Lung (tissue), 12 donors: ENCODE results near the gene PLD5. TPM values are rescaled to one million over a fixed set of nuclear protein-coding genes. Genes with fewer than 3 reads are reported as not detected.

Experiments used
- ATAC-seq: fragments of 200-7000 bp; cut with Tn5 transposase; one replicate; pipeline ENCODE4 v1.9.1; 2020; ENCODE audit warnings: moderate number of reproducible peaks; ENCODE audit not compliant: insufficient read depth, low FRiP score
- DNase-seq, 3 donors: peaks; one replicate each; pipeline ENCODE4 v3.0.0-alpha.2; 2013 to 2017
- H3K27ac ChIP-seq, 2 donors: one replicate each; pipeline ENCODE4 v1.5.1; 2013; ENCODE audit warnings: mild to moderate bottlenecking in 2 of 2, moderate library complexity in 2 of 2, control low read depth in 1 of 2, inconsistent platforms in 1 of 2, low read depth in 1 of 2, low read length in 1 of 2
- H3K27me3 ChIP-seq, 3 donors: one replicate each; pipeline ENCODE4 v1.5.1; 2013; ENCODE audit warnings: low read length in 2 of 3; ENCODE audit not compliant: control insufficient read depth in 3 of 3, insufficient read depth in 3 of 3
- H3K36me3 ChIP-seq, 4 donors: one replicate each; pipeline ENCODE4 v1.5.1; 2013; ENCODE audit warnings: low read length in 4 of 4, mild to moderate bottlenecking in 1 of 4, moderate library complexity in 1 of 4; ENCODE audit not compliant: control insufficient read depth in 4 of 4, insufficient read depth in 4 of 4
- H3K4me1 ChIP-seq, 5 donors: one replicate each; pipeline ENCODE4 v1.5.1; 2013; ENCODE audit warnings: low read length in 5 of 5, mild to moderate bottlenecking in 2 of 5, moderate library complexity in 1 of 5; ENCODE audit not compliant: control insufficient read depth in 5 of 5, insufficient read depth in 5 of 5
- H3K4me3 ChIP-seq: one replicate; pipeline ENCODE4 v1.5.1; 2013; ENCODE audit warnings: mild to moderate bottlenecking, control low read depth, moderate library complexity
- H3K9ac ChIP-seq, 2 donors: one replicate each; pipeline ENCODE4 v1.5.1; 2013; ENCODE audit warnings: low read length in 2 of 2, control low read depth in 1 of 2; ENCODE audit not compliant: insufficient read depth in 1 of 2
- H3K9me3 ChIP-seq, 4 donors: one replicate each; pipeline ENCODE4 v1.5.1; 2013; ENCODE audit warnings: low read length in 3 of 4, mild to moderate bottlenecking in 1 of 4, moderate library complexity in 1 of 4; ENCODE audit not compliant: control insufficient read depth in 4 of 4, insufficient read depth in 3 of 4
- WGBS, 2 donors: extraction: QIAGEN DNeasy Blood & Tissue Kit; methylation state at CpG; one replicate each; pipeline ENCODE4 v1.1.7; 2013; 5-methylcytosine and 5-hydroxymethylcytosine counted together
- polyA plus RNA-seq, 2 donors: library from polyadenylated mRNA; stranded (reverse); fragments of 200-250 nt; gene quantifications; one replicate each; pipeline ENCODE4 v1.2.1, GENCODE V29; 2013
- total RNA-seq, 2 donors: library from RNA; depleted of rRNA in 1 of 2; stranded (reverse); fragments of >200 nt in 1 of 2; gene quantifications; one replicate each; pipeline ENCODE4 v1.2.1, GENCODE V29; 2014 to 2021
- TF ChIP-seq, protein P1 (sequence below): IDR thresholded peaks from 2 replicates; pipeline ENCODE4 v1.5.1; 2012; ENCODE audit warnings: mild to moderate bottlenecking; ENCODE audit errors: control extremely low read depth, extremely low read depth
- donor health status: control.
- donor health status: control.
- donor health status: Bipolar disorder and iron deficiency.
- donor health status: healthy.
- donor health status: DM: yes; HTN: yes; CAD: no.

Gene PLD5
- total and polyA plus RNA-seq, 4 donors = 0.09 to 0.43 (median 0.28) TPM

DNA sequence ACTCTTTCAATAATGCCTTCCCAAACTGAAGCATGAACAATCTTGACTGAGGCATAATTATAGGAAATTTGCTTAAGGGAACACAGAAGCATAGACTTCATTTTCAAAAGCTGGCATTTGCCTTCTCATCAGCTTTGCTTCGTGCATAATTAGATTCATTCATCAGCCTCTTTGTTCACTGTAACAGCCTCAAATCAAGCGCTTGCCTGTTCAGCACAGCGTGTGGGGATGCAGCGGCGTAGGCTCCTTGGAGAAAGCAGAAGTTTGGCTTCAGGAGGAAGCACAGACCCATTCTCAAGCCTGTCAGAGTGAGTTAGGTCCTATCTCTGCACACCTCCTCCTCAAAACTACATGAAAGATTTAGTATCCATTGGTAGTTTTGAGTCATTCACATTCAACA is 279.2 kb downstream of the PLD5 start:
- no peaks in the 10 kb centered on the region for H3K9me3 ChIP-seq
- TF ChIP-seq, protein P1, sequence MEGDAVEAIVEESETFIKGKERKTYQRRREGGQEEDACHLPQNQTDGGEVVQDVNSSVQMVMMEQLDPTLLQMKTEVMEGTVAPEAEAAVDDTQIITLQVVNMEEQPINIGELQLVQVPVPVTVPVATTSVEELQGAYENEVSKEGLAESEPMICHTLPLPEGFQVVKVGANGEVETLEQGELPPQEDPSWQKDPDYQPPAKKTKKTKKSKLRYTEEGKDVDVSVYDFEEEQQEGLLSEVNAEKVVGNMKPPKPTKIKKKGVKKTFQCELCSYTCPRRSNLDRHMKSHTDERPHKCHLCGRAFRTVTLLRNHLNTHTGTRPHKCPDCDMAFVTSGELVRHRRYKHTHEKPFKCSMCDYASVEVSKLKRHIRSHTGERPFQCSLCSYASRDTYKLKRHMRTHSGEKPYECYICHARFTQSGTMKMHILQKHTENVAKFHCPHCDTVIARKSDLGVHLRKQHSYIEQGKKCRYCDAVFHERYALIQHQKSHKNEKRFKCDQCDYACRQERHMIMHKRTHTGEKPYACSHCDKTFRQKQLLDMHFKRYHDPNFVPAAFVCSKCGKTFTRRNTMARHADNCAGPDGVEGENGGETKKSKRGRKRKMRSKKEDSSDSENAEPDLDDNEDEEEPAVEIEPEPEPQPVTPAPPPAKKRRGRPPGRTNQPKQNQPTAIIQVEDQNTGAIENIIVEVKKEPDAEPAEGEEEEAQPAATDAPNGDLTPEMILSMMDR = no peak
- H3K9ac ChIP-seq = no peak overlapping the region
- no peak overlapping the region for H3K27ac ChIP-seq
- H3K27me3 ChIP-seq = no peaks in the 10 kb centered on the region
- no peak overlapping the region for H3K4me3 ChIP-seq
- H3K4me1 ChIP-seq = peaks cover 0 to 6% (median 2%) of the 10 kb centered on the region in 5 donors
- no peak for DNase-seq
- no peak for ATAC-seq
- 43 to 73% methylated on average over 5 of the region's 5 CpGs for WGBS, 2 donors
- H3K36me3 ChIP-seq = no peaks in the 10 kb centered on the region

DNA sequence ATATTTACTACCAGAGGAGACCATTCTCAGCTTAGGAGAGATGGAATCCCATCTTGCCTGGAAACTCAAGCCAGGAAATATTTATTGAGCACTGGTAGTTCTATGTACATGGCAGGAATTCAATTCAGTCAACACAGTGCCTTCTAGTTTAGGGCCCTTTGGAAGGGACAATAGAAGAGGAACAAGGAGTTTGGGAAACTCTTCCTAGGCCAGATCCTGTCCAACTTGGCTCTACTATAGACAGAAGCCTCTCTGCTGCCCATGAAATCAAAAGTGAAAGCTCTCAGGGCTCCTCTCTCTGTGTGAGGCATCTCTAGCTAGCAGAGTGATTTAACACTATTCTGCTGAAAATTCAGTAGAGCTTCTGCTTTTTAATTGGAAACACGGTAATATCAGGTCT is 281.0 kb downstream of the PLD5 start:
- WGBS, 2 donors = 35 to 57% methylated on average over 1 of the region's 1 CpG
- no peaks in the 10 kb centered on the region for H3K9me3 ChIP-seq
- no peak overlapping the region for H3K27ac ChIP-seq
- no peak overlapping the region for H3K9ac ChIP-seq
- no peaks in the 10 kb centered on the region for H3K27me3 ChIP-seq
- peaks cover 0 to 9% (median 5%) of the 10 kb centered on the region in 5 donors for H3K4me1 ChIP-seq
- no peaks in the 10 kb centered on the region for H3K36me3 ChIP-seq
- TF ChIP-seq, protein P1 = no peak
- peak in 1 of 3 donors; percentile 32 for DNase-seq
- no peak overlapping the region for H3K4me3 ChIP-seq
- ATAC-seq = no peak

DNA sequence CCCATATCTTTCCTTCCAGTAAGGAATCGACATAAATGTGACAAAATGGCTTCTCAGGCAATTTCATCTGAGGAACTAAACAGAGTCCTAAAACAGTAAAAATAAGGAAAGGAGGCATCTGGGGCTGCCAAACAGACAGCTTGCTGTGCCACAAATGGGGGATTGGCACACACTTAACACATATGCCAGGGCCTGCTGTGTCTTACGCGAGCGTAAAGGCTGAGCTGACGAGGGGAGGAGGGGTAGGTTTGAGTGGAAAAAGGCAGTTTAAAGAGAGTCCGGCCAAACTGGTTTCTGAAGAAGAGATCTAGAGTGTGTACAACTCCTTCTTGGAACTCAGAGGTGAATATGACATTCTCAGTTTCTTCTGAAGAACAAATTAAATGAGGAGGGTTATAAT is 281.5 kb downstream of the PLD5 start:
- Histone ChIP-seq H3K9ac (no peak overlapping the region), H3K27me3 (no peaks in the 10 kb centered on the region), H3K36me3 (no peaks in the 10 kb centered on the region), H3K4me1 (peaks cover 0 to 9% (median 5%) of the 10 kb centered on the region in 5 donors), H3K4me3 (no peak overlapping the region), H3K9me3 (no peaks in the 10 kb centered on the region), H3K27ac (peak overlapping the region in 1 of 2 donors; percentile 6)
- WGBS, 2 donors = 65 to 72% methylated on average over 6 of the region's 6 CpGs
- TF ChIP-seq, protein P1 = no peak
- no peak for ATAC-seq
- peak; percentile 31 to 76 (median 38) for DNase-seq

DNA sequence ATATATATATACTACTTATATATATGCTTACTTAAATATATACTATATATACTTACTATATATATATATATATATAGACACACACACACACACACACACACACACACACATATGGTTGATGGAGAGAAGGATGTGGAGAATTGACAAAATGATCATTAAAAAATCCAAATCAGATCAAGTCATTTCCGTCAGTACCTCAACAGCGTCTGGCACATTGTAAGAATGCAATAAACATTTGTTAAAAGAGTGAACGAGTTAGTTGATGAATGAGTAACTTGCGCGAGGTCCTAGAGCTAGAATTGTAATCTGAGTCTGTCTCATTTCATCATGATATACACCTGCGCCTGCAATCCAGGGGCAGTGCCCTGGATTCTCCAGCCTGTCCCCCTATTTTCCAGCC is 282.6 kb downstream of the PLD5 start:
- Histone ChIP-seq H3K9me3 (peaks cover 0 to 4% (median 0%) of the 10 kb centered on the region in 4 donors), H3K27ac (no peak overlapping the region), H3K4me3 (no peak overlapping the region), H3K4me1 (peaks cover 0 to 9% (median 5%) of the 10 kb centered on the region in 5 donors), H3K27me3 (no peaks in the 10 kb centered on the region), H3K36me3 (no peaks in the 10 kb centered on the region), H3K9ac (no peak overlapping the region)
- DNase-seq (no peak), ATAC-seq (no peak)
- 77 to 93% methylated on average over 6 of the region's 6 CpGs for WGBS, 2 donors
- TF ChIP-seq, protein P1 = no peak
